Activated naive CD4-positive, alpha-beta T cell treated with anti-CD3 and anti-CD28 coated beads, Interleukin-2, amount 10 ng/mL, durations not matched to agents 5 hours and 36 hours (primary cell): ENCODE measurements around the gene RHOH. TPM values are rescaled to one million over a fixed set of nuclear protein-coding genes. Genes with fewer than 3 reads are reported as not detected.

Experiments
- total RNA-seq, 2 experiments: library from RNA; stranded (reverse); gene quantifications; one replicate each; pipeline ENCODE4 v1.2.3, GENCODE V29; 2021

RHOH gene
- 100 to 1,000 TPM; 178 to 191 TPM for total RNA-seq

DNA sequence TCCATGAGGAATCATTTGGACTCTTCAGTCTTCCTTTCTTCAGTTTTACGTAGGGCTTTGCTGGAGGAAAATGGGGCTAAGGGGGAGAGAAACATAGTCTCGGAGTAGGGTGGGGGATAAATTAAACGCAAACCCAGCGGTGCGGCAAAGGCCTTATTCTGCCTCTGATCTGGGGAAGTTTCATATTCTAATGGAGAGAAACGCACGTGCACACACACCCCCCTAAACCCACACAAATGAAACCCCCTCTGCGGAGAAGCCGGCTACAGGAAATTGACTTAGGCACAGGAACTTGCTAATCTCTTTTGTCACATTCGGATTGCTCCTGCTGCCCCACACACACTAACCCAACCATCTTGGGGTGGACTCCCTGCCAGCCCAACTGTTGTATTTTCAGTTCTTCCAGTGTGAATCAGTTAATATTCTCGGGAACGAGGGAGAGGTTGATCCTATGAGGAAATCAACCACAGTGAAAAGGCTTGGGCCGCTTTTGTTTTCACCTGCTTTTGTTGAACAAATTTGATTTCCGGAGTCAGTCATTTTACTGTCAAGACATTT is at the start of gene RHOH:
Gene RHOH (plus strand): TSS at position 308 of the 558 bp plus-strand sequence. CDS start 46,356 bp downstream, outside the sequence.

Other genes with a start within 250 kb of the RHOH start
- 100 to 1,000 TPM in 1 of 2 experiments, 10 to 100 TPM in 1; 98.3 to 103 TPM for gene PDS5A, start 219.1 kb upstream of the RHOH start, total RNA-seq
- 10 to 100 TPM; 37.8 to 39.8 TPM for gene N4BP2, start 140.2 kb upstream of the RHOH start, total RNA-seq
- gene CHRNA9, start 138.3 kb downstream of the RHOH start, total RNA-seq: under 1 TPM; 0.25 to 0.29 TPM